GM20000 (cell line): Measurements from ENCODE around the gene PITPNB.

ENCODE experiments used
- DNase-seq: peaks from one replicate; pipeline ENCODE4 v3.0.0; 2012; ENCODE audit warnings: low spot score
- CTCF ChIP-seq: IDR thresholded peaks from 2 replicates; pipeline ENCODE4 v1.5.1; 2012; ENCODE audit warnings: mild to moderate bottlenecking, control low read depth; ENCODE audit errors: extremely low read depth, missing control alignments

The PITPNB gene

GRCh38 chr22:27934069-27934468 is 15.0 kb upstream of the PITPNB start:
- no peak for TF ChIP-seq CTCF
- DNase-seq = no peak

- DNase-seq = no peak
- TF ChIP-seq CTCF = no peak
Observed at GRCh38 chr22:27933186-27933983, 14.3 kb upstream of the PITPNB start.

- no peak for DNase-seq
Observed at GRCh38 chr22:27930331-27931060, 11.4 kb upstream of the PITPNB start.

GRCh38 chr22:27927608-27928007 is 8.6 kb upstream of the PITPNB start:
- no peak for DNase-seq
- TF ChIP-seq CTCF = no peak

More at GRCh38 chr22:27930331-27931060, 11.4 kb upstream of the PITPNB start:
- no peak for TF ChIP-seq CTCF

GRCh38 chr22:27925331-27925730 is 6.3 kb upstream of the PITPNB start:
- TF ChIP-seq CTCF = no peak

GRCh38 chr22:27919942-27920755 is 1.1 kb upstream of the PITPNB start:
- TF ChIP-seq CTCF = no peak
- peak; percentile 12 for DNase-seq

More at GRCh38 chr22:27925331-27925730, 6.3 kb upstream of the PITPNB start:
- no peak for DNase-seq
